Nephron progenitor cell (in vitro differentiated cells): ENCODE results near the gene USP7.
"Not testable (repeated sequence)": the region's sequence is repeated elsewhere in the genome, so short reads cannot be mapped to it uniquely, and the experiment has no call there.

ENCODE experiments used
- DNase-seq: peaks from one replicate; pipeline ENCODE4 v3.0.0; 2021
- H3K27ac Mint-ChIP-seq: 2 replicates; pipeline ENCODE4 v1.8.0; 2021; ENCODE audit warnings: mild to moderate bottlenecking, moderate library complexity, mixed read lengths
- H3K27me3 Mint-ChIP-seq: 2 replicates; pipeline ENCODE4 v1.8.0; 2021; ENCODE audit warnings: mild to moderate bottlenecking, low read depth, mixed read lengths; ENCODE audit not compliant: poor library complexity
- H3K36me3 Mint-ChIP-seq: 2 replicates; pipeline ENCODE4 v1.8.0; 2021; ENCODE audit warnings: low read depth, mixed read lengths
- H3K4me1 Mint-ChIP-seq: 2 replicates; pipeline ENCODE4 v1.8.0; 2021; ENCODE audit warnings: mixed read lengths
- H3K4me3 Mint-ChIP-seq: 2 replicates; pipeline ENCODE4 v1.8.0; 2021; ENCODE audit warnings: mild to moderate bottlenecking, moderate library complexity, mixed read lengths
- H3K9me3 Mint-ChIP-seq: 2 replicates; pipeline ENCODE4 v1.8.0; 2021; ENCODE audit warnings: mild to moderate bottlenecking, moderate library complexity, mixed read lengths
- CTCF ChIP-seq: fragments of 200-600 bp; sonication (generic); IDR thresholded peaks from 2 replicates; pipeline ENCODE4 v1.5.0; 2021; ENCODE audit warnings: antibody characterized with exemption

Gene USP7

GRCh38 chr16:8845699-8846298, 117.9 kb downstream of the USP7 start:
- peaks cover 45% of the 10 kb centered on the region for H3K36me3 Mint-ChIP-seq
- H3K27me3 Mint-ChIP-seq, result peaks cover 2% of the 10 kb centered on the region
- TF ChIP-seq CTCF, result no peak
- no peak for DNase-seq
- no peaks in the 10 kb centered on the region for H3K9me3 Mint-ChIP-seq
- no peak overlapping the region for H3K4me3 Mint-ChIP-seq
- H3K4me1 Mint-ChIP-seq, result peaks cover 61% of the 10 kb centered on the region
- H3K27ac Mint-ChIP-seq, result no peak overlapping the region

- Mint-ChIP-seq H3K4me1 (peaks cover 44% of the 10 kb centered on the region), H3K36me3 (peaks cover 36% of the 10 kb centered on the region)
- H3K27ac Mint-ChIP-seq, H3K27me3 Mint-ChIP-seq, H3K9me3 Mint-ChIP-seq, DNase-seq, H3K4me3 Mint-ChIP-seq: not testable (repeated sequence)
Measured at GRCh38 chr16:8843296-8843695, 120.4 kb downstream of the USP7 start.
